PC-3 (cell line): ENCODE results near the gene DGLUCY. TPM values are rescaled to one million over a fixed set of nuclear protein-coding genes. Genes with fewer than 3 reads are reported as not detected.

Experiments used
- ATAC-seq: fragments of 200-7000 bp; cut with Tn5 transposase; 2 replicates; pipeline ENCODE4 v1.9.1; 2020; ENCODE audit warnings: mild to moderate bottlenecking, moderate library complexity
- BruUV-seq: library from RNA; stranded (reverse); fragments of 400-500 nt; replicated peaks from 2 replicates; lab custom pipeline; 2021; lab: Mats Ljungman, UMichigan
- CTCF ChIA-PET: fragments of 300-600 bp; sonication (Branson Sonifier 250); formaldehyde crosslinking; loops from one replicate; lab custom pipeline; 2022; ENCODE audit warnings: antibody characterized with exemption; lab: Charles Lee
- POLR2A ChIA-PET: fragments of 300-600 bp; sonication (Branson Sonifier 250); formaldehyde crosslinking; loops from one replicate; lab custom pipeline; 2022; ENCODE audit warnings: antibody characterized with exemption; ENCODE audit not compliant: unreplicated experiment; lab: Charles Lee
- DNase-seq: peaks from one replicate; pipeline ENCODE4 v3.0.0-alpha.2; 2015
- H2AFZ ChIP-seq: fragments of 300-600 bp; sonication (generic); 2 replicates; pipeline ENCODE4 v1.6.0; 2016; ENCODE audit warnings: antibody characterized with exemption, low read length
- H3F3A ChIP-seq: fragments of 300-600 bp; sonication (generic); one replicate; pipeline ENCODE4 v1.6.0; 2017; ENCODE audit warnings: antibody characterized with exemption, low read length, control low read depth, mild to moderate bottlenecking; ENCODE audit not compliant: unreplicated experiment
- H3K27ac ChIP-seq: fragments of 300-600 bp; sonication (generic); 2 replicates; pipeline ENCODE4 v1.5.1; 2016; ENCODE audit warnings: mild to moderate bottlenecking, low read length
- H3K27me3 ChIP-seq: fragments of 300-600 bp; sonication (generic); 2 replicates; pipeline ENCODE4 v1.6.1; 2016; ENCODE audit warnings: low read length, mixed read lengths
- H3K36me3 ChIP-seq: fragments of 300-600 bp; sonication (generic); 2 replicates; pipeline ENCODE4 v1.6.1; 2016; ENCODE audit warnings: low read depth, mixed run types, low read length, mixed read lengths
- H3K4me1 ChIP-seq: fragments of 300-600 bp; sonication (generic); 2 replicates; pipeline ENCODE4 v1.5.1; 2016; ENCODE audit warnings: low read length; ENCODE audit not compliant: insufficient read depth
- H3K4me2 ChIP-seq: fragments of 300-600 bp; sonication (generic); 2 replicates; pipeline ENCODE4 v1.6.0; 2016; ENCODE audit warnings: low read length
- H3K4me3 ChIP-seq: fragments of 300-600 bp; sonication (generic); 2 replicates; pipeline ENCODE4 v1.5.1; 2016; ENCODE audit warnings: mild to moderate bottlenecking, low read length, mixed read lengths
- H3K79me2 ChIP-seq: fragments of 300-600 bp; sonication (generic); 2 replicates; pipeline ENCODE4 v1.6.1; 2017; ENCODE audit warnings: low read length, mixed read lengths
- H3K9ac ChIP-seq: fragments of 300-600 bp; sonication (generic); 2 replicates; pipeline ENCODE4 v1.6.0; 2016; ENCODE audit warnings: mild to moderate bottlenecking, low read length
- H3K9me2 ChIP-seq: fragments of 300-600 bp; sonication (generic); replicated peaks from 2 replicates; pipeline ENCODE4 v1.6.1; 2016; ENCODE audit warnings: mixed run types, low read length, mixed read lengths
- H3K9me3 ChIP-seq: fragments of 300-600 bp; sonication (generic); 2 replicates; pipeline ENCODE4 v1.6.1; 2016; ENCODE audit warnings: low read length, mixed read lengths
- H4K20me1 ChIP-seq: fragments of 300-600 bp; sonication (generic); 2 replicates; pipeline ENCODE4 v1.6.1; 2016; ENCODE audit warnings: low read length, mixed read lengths
- EZH2 ChIP-seq: fragments of 300-600 bp; sonication (generic); IDR thresholded peaks from one replicate; pipeline ENCODE4 v1.6.1; 2017; ENCODE audit warnings: antibody characterized with exemption, mild to moderate bottlenecking, low read length; ENCODE audit not compliant: unreplicated experiment
- EZH2phosphoT487 ChIP-seq: fragments of 300-600 bp; sonication (generic); IDR thresholded peaks from 2 replicates; pipeline ENCODE4 v1.6.1; 2018; ENCODE audit warnings: mild to moderate bottlenecking, antibody characterized with exemption, low read length, borderline replicate concordance
- intact Hi-C: fragments of 100-400 bp; cut with micrococcal nuclease; formaldehyde crosslinking; loops from 2 replicates; pipeline ENCODE4 v1.9.0; 2023
- total RNA-seq: library from RNA; depleted of rRNA; stranded (reverse); fragments of >200 nt; gene quantifications from 2 replicates; pipeline ENCODE4 v1.2.3, GENCODE V29; 2014
- TF ChIP-seq, protein P1 (sequence below): fragments of 300-600 bp; sonication (generic); conservative IDR thresholded peaks from 2 replicates; pipeline ENCODE4 v1.5.1; 2017; ENCODE audit warnings: antibody characterized with exemption, low read depth, mild to moderate bottlenecking, low read length

The DGLUCY gene
- total RNA-seq, 1 experiment from 2014 or later: 0.84 TPM

DNA sequence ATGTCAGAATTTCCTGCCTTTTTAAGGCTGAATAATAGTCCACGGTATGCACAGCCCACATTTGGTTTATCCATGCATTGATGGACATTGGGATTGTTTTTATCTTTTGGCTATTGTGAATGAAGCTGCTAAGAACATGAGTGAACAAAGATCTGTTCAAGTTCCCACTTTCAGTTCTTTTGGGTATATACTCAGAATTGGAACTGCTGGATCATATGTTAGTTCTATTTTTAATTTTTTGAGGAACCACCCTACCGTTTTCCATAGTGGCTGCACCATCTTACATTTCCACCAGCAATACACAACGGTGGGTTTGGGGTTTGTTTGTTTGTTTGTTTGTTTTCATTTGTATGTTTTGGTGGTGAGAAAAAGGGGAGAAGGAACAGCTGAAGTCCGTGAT is 124.2 kb downstream of the DGLUCY start:
- Histone ChIP-seq H3K9me2 (no peaks in the 10 kb centered on the region), H4K20me1 (no peaks in the 10 kb centered on the region), H3K9ac (no peak overlapping the region), H3K4me1 (peaks cover 2% of the 10 kb centered on the region; the same call in 1 of the 2 replicates), H3K36me3 (no peaks in the 10 kb centered on the region), H3K4me2 (no peak overlapping the region), H3K79me2 (no peaks in the 10 kb centered on the region), H2AFZ (no peak overlapping the region), H3K4me3 (no peak overlapping the region), H3K9me3 (no peaks in the 10 kb centered on the region), H3K27ac (no peak overlapping the region), H3F3A (no peaks in the 10 kb centered on the region), H3K27me3 (no peaks in the 10 kb centered on the region)
- ATAC-seq: no peak
- CTCF ChIA-PET: no interaction called here
- intact Hi-C loops: no loop called here
- DNase-seq: no peak
- POLR2A ChIA-PET: no interaction called here
- TF ChIP-seq, protein P1, sequence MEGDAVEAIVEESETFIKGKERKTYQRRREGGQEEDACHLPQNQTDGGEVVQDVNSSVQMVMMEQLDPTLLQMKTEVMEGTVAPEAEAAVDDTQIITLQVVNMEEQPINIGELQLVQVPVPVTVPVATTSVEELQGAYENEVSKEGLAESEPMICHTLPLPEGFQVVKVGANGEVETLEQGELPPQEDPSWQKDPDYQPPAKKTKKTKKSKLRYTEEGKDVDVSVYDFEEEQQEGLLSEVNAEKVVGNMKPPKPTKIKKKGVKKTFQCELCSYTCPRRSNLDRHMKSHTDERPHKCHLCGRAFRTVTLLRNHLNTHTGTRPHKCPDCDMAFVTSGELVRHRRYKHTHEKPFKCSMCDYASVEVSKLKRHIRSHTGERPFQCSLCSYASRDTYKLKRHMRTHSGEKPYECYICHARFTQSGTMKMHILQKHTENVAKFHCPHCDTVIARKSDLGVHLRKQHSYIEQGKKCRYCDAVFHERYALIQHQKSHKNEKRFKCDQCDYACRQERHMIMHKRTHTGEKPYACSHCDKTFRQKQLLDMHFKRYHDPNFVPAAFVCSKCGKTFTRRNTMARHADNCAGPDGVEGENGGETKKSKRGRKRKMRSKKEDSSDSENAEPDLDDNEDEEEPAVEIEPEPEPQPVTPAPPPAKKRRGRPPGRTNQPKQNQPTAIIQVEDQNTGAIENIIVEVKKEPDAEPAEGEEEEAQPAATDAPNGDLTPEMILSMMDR: no peak
- TF ChIP-seq EZH2 (no peak), EZH2phosphoT487 (no peak)
- no TSS peak for BruUV-seq

DNA sequence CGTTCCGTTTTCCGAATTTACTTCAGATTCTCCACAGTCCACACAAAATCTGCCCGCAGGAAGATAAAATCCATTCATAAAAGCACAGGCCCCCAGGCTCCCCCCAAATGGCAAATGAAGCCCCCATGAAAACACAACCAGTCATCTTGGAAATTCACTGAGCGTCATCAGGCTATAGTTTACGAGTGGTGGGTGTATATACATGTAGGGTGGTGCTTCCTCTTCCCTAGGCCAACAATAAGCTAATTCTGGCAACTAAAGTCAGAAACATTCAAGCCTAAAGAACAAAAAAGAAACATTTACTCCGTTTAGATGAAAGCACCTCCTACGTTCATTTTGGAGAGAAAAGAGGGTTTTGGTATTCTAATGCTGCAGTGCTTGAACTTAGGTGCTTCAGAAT is 124.8 kb downstream of the DGLUCY start:
- ChIA-PET CTCF (no interaction called here), POLR2A (no interaction called here)
- TF ChIP-seq, protein P1: no peak
- TF ChIP-seq EZH2 (no peak), EZH2phosphoT487 (no peak)
- peaks cover 8% of the 10 kb centered on the region; the same call in 1 of the 2 replicates for H3K4me1 ChIP-seq
- no peaks in the 10 kb centered on the region for H3K9me3 ChIP-seq
- H3K36me3 ChIP-seq: no peaks in the 10 kb centered on the region
- ATAC-seq (no peak), DNase-seq (no peak)
- H3K9me2 ChIP-seq: no peaks in the 10 kb centered on the region
- H2AFZ ChIP-seq: no peak overlapping the region
- H3K79me2 ChIP-seq: no peaks in the 10 kb centered on the region
- intact Hi-C loops: no loop called here
- no peak overlapping the region for H3K9ac ChIP-seq
- H3K27ac ChIP-seq: no peak overlapping the region
- no peak overlapping the region for H3K4me2 ChIP-seq
- no peaks in the 10 kb centered on the region for H3F3A ChIP-seq
- no peaks in the 10 kb centered on the region for H3K27me3 ChIP-seq
- no peaks in the 10 kb centered on the region for H4K20me1 ChIP-seq
- BruUV-seq: no TSS peak
- no peak overlapping the region for H3K4me3 ChIP-seq

DNA sequence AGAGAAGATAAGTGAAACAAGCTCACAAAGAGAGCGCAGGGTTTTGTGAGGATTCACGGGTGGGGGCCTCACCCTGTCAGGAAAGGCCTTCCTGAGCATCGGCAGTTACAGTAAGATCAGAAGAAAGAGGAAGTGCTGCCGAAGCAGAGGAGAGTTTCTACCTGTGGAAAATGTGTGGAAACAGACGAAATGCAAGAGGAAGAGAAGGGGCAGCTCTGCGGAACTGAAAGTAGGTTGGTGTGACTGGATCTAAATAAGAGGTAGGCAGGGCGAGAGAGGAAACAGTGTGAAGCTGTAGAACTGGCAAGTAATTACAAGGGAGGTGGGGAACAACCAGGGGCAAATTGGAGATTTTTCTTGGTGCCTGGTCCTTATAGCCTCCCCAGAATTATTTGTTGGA is 128.0 kb downstream of the DGLUCY start:
- TF ChIP-seq EZH2phosphoT487 (no peak), EZH2 (no peak)
- TF ChIP-seq, protein P1: no peak

More for the DNA sequence above, 128.0 kb downstream of the DGLUCY start:
- Histone ChIP-seq H3K79me2 (no peaks in the 10 kb centered on the region), H3K27ac (no peak overlapping the region), H2AFZ (no peak overlapping the region), H3K4me3 (no peak overlapping the region), H3K4me2 (no peak overlapping the region), H3F3A (no peaks in the 10 kb centered on the region), H3K36me3 (no peaks in the 10 kb centered on the region), H4K20me1 (no peaks in the 10 kb centered on the region), H3K9ac (no peak overlapping the region), H3K27me3 (no peaks in the 10 kb centered on the region), H3K9me3 (no peaks in the 10 kb centered on the region), H3K9me2 (no peaks in the 10 kb centered on the region), H3K4me1 (peaks cover 12% of the 10 kb centered on the region; the same call in 1 of the 2 replicates)
- CTCF ChIA-PET: no interaction called here
- ATAC-seq: no peak
- POLR2A ChIA-PET: no interaction called here
- BruUV-seq: no TSS peak
- intact Hi-C loops: no loop called here
- DNase-seq: no peak
